Gastrocnemius medialis (tissue), 4 donors: ENCODE results near the gene DOK5. TPM values are rescaled to one million over a fixed set of nuclear protein-coding genes. Genes with fewer than 3 reads are reported as not detected.

Experiments
- ATAC-seq, 2 donors: fragments of 150-250 bp; one replicate each; pipeline ENCODE4 v1.9.1; 2016
- DNase-seq, 2 donors: peaks; one replicate each; pipeline ENCODE4 v3.0.0-alpha.2; 2019
- H3K27ac ChIP-seq, 4 donors: fragments of 200-600 bp; sonication (generic); 1 replicate in 1 of 4; 2 replicates in 3 of 4; pipeline ENCODE4 v1.5.1; 2016 to 2018; ENCODE audit warnings: mild to moderate bottlenecking in 2 of 4, moderate library complexity in 1 of 4
- H3K27me3 ChIP-seq, 3 donors: fragments of 200-600 bp; sonication (generic) in 2 of 3; 1 replicate in 1 of 3; 2 replicates in 2 of 3; pipeline versions ENCODE4 v1.5.1 to v1.6.0; 2016 to 2019; ENCODE audit warnings: mild to moderate bottlenecking in 1 of 3, moderate library complexity in 1 of 3
- H3K36me3 ChIP-seq, 2 donors: fragments of 200-600 bp; sonication (generic) in 1 of 2; one replicate each; pipeline ENCODE4 v1.5.1; 2017 to 2018
- H3K4me1 ChIP-seq, 2 donors: fragments of 200-600 bp; sonication (generic) in 1 of 2; one replicate each; pipeline ENCODE4 v1.5.1; 2016 to 2017; ENCODE audit warnings: mild to moderate bottlenecking in 2 of 2
- H3K4me3 ChIP-seq, 4 donors: fragments of 200-600 bp; sonication (generic) in 3 of 4; 1 replicate in 1 of 4; 2 replicates in 3 of 4; pipeline ENCODE4 v1.5.1; 2016 to 2019; ENCODE audit warnings: mild to moderate bottlenecking in 2 of 4
- H3K9me3 ChIP-seq, 3 donors: fragments of 200-600 bp; sonication (generic) in 2 of 3; 1 replicate in 1 of 3; 2 replicates in 2 of 3; pipeline ENCODE4 v1.5.1; 2016 to 2019
- CTCF ChIP-seq, 5 experiments: fragments of 450-650 bp in 3 of 5; fragments of 200-600 bp in 2 of 5; sonication (generic) in 2 of 5; IDR thresholded peaks in 4 of 5; conservative IDR thresholded peaks in 1 of 5; 1 replicate in 4 of 5; 2 replicates in 1 of 5; pipeline ENCODE4 v1.5.1; 2016 to 2019; ENCODE audit warnings: antibody characterized with exemption in 5 of 5, mild to moderate bottlenecking in 3 of 5, moderate library complexity in 3 of 5
- POLR2A ChIP-seq, 2 donors: fragments of 450-650 bp; IDR thresholded peaks; one replicate each; pipeline ENCODE4 v1.6.1; 2017; ENCODE audit warnings: antibody characterized with exemption in 2 of 2, mild to moderate bottlenecking in 2 of 2, moderate library complexity in 2 of 2
- in situ Hi-C, 4 donors: fragments of 200-750 bp; cut with MboI; loops; one replicate each; pipeline versions ENCODE4 v1.15.0 to v1.8.0; 2017; ENCODE audit warnings: low sequenced_read_pairs in 4 of 4
- intact Hi-C: fragments of 100-400 bp; cut with DNase I; formaldehyde crosslinking; loops from one replicate; pipeline ENCODE4 v1.15.1; 2023; ENCODE audit warnings: low total_unique reads
- total RNA-seq, 4 donors: library from RNA; depleted of rRNA; stranded (reverse); fragments of >200 nt; gene quantifications; one replicate each; pipeline versions ENCODE4 v1.1.0 to v1.2.3, GENCODE V29; 2016

Gene DOK5
- total RNA-seq, 4 donors from 2014 or later, result 1.2 to 12.7 (median 7.4) TPM

GRCh38 chr20:54481442-54481841, 6.0 kb downstream of the DOK5 start:
- no peak for TF ChIP-seq CTCF (IDR thresholded peaks at IDR 0.05 in 4 of 5, conservative IDR thresholded peaks at IDR 0.05 in 1 of 5)
- no peak for TF ChIP-seq POLR2A (IDR thresholded peaks at IDR 0.05)
- in situ Hi-C loops, result no loop called here
- Histone ChIP-seq H3K27ac (no peak overlapping the region), H3K4me1 (peaks cover 8 to 9% of the 10 kb centered on the region in 2 donors), H3K4me3 (no peak overlapping the region), H3K9me3 (no peaks in the 10 kb centered on the region), H3K27me3 (no peaks in the 10 kb centered on the region), H3K36me3 (no peaks in the 10 kb centered on the region)
- intact Hi-C loops, result no loop called here
- DNase-seq (no peak), ATAC-seq (no peak)

- intact Hi-C loops, result no loop called here
- in situ Hi-C loops, result no loop called here
Observed at GRCh38 chr20:54485631-54486030, 10.2 kb downstream of the DOK5 start.

GRCh38 chr20:54486585-54486984, 11.2 kb downstream of the DOK5 start:
- Histone ChIP-seq H3K27ac (no peak overlapping the region), H3K27me3 (no peaks in the 10 kb centered on the region), H3K4me3 (no peak overlapping the region), H3K9me3 (no peaks in the 10 kb centered on the region), H3K4me1 (no peaks in the 10 kb centered on the region), H3K36me3 (no peaks in the 10 kb centered on the region)
- DNase-seq, result no peak
- intact Hi-C loops, result no loop called here
- ATAC-seq, result no peak
- TF ChIP-seq POLR2A (IDR thresholded peaks at IDR 0.05), result no peak
- TF ChIP-seq CTCF (IDR thresholded peaks at IDR 0.05 in 4 of 5, conservative IDR thresholded peaks at IDR 0.05 in 1 of 5), result no peak
- in situ Hi-C loops, result no loop called here

More at GRCh38 chr20:54485631-54486030, 10.2 kb downstream of the DOK5 start:
- no peaks in the 10 kb centered on the region for H3K36me3 ChIP-seq
- DNase-seq, result no peak
- no peak overlapping the region for H3K4me3 ChIP-seq
- no peak for ATAC-seq
- no peaks in the 10 kb centered on the region for H3K27me3 ChIP-seq
- H3K27ac ChIP-seq, result no peak overlapping the region
- H3K4me1 ChIP-seq, result no peaks in the 10 kb centered on the region
- H3K9me3 ChIP-seq, result no peaks in the 10 kb centered on the region
- TF ChIP-seq CTCF (IDR thresholded peaks at IDR 0.05 in 4 of 5, conservative IDR thresholded peaks at IDR 0.05 in 1 of 5) (no peak), POLR2A (IDR thresholded peaks at IDR 0.05) (no peak)

- no peaks in the 10 kb centered on the region for H3K4me1 ChIP-seq
- no peaks in the 10 kb centered on the region for H3K36me3 ChIP-seq
- no peak overlapping the region for H3K4me3 ChIP-seq
- intact Hi-C loops (no loop called here), in situ Hi-C loops (no loop called here)
- TF ChIP-seq CTCF (IDR thresholded peaks at IDR 0.05 in 4 of 5, conservative IDR thresholded peaks at IDR 0.05 in 1 of 5) (no peak), POLR2A (IDR thresholded peaks at IDR 0.05) (no peak)
- H3K27me3 ChIP-seq, result no peaks in the 10 kb centered on the region
- H3K27ac ChIP-seq, result no peak overlapping the region
- no peak for DNase-seq
- no peaks in the 10 kb centered on the region for H3K9me3 ChIP-seq
- ATAC-seq, result no peak
Observed at GRCh38 chr20:54488442-54488841, 13.0 kb downstream of the DOK5 start.

GRCh38 chr20:54491506-54491905, 16.1 kb downstream of the DOK5 start:
- in situ Hi-C loops (no loop called here), intact Hi-C loops (no loop called here)
- no peaks in the 10 kb centered on the region for H3K9me3 ChIP-seq
- DNase-seq (no peak), ATAC-seq (no peak)
- peaks cover 4 to 6% of the 10 kb centered on the region in 2 donors for H3K4me1 ChIP-seq
- H3K4me3 ChIP-seq, result no peak overlapping the region
- H3K27me3 ChIP-seq, result no peaks in the 10 kb centered on the region
- no peak overlapping the region for H3K27ac ChIP-seq
- H3K36me3 ChIP-seq, result no peaks in the 10 kb centered on the region
- TF ChIP-seq CTCF (IDR thresholded peaks at IDR 0.05 in 4 of 5, conservative IDR thresholded peaks at IDR 0.05 in 1 of 5) (no peak), POLR2A (IDR thresholded peaks at IDR 0.05) (no peak)
